Mesodermal cell (in vitro differentiated cells): ENCODE results near the gene MRPL30. TPM values are rescaled to one million over a fixed set of nuclear protein-coding genes. Genes with fewer than 3 reads are reported as not detected.
A peak's percentile ranks its signal among the peaks of the same experiment; 100 is the strongest.
"Not testable (repeated sequence)": the region's sequence is repeated elsewhere in the genome, so short reads cannot be mapped to it uniquely, and the experiment has no call there.

Experiments used
- H3K27ac ChIP-seq: 2 replicates; pipeline ENCODE4 v1.7.0; 2013; ENCODE audit warnings: mild to moderate bottlenecking, low read depth, low read length, moderate library complexity; ENCODE audit not compliant: severe bottlenecking
- H3K36me3 ChIP-seq: 2 replicates; pipeline ENCODE4 v1.7.1; 2013; ENCODE audit warnings: mild to moderate bottlenecking, low read length, moderate library complexity; ENCODE audit not compliant: control insufficient read depth, insufficient read depth
- H3K4me1 ChIP-seq: one replicate; pipeline ENCODE4 v1.7.1; 2013; ENCODE audit warnings: mild to moderate bottlenecking, low read length; ENCODE audit not compliant: insufficient read depth, control insufficient read depth, poor library complexity, severe bottlenecking
- H3K4me3 ChIP-seq: 2 replicates; pipeline ENCODE4 v1.7.0; 2013; ENCODE audit warnings: low read length, control low read depth, mild to moderate bottlenecking; ENCODE audit not compliant: insufficient read depth, poor library complexity, severe bottlenecking; ENCODE audit errors: extremely low read depth
- H3K9me3 ChIP-seq: 2 replicates; pipeline ENCODE4 v1.7.1; 2013; ENCODE audit warnings: mild to moderate bottlenecking, low read length, moderate library complexity; ENCODE audit not compliant: control insufficient read depth
- WGBS, 2 experiments: methylation state at CpG; one replicate each; pipeline ENCODE4 v1.1.5; 2013; ENCODE audit warnings: missing lambda C conversion rate in 2 of 2; ENCODE audit not compliant: insufficient coverage in 2 of 2; 5-methylcytosine and 5-hydroxymethylcytosine counted together
- polyA plus RNA-seq, 2 experiments: library from polyadenylated mRNA; stranded (reverse); fragments of 50-300 nt; gene quantifications; one replicate each; pipeline ENCODE4 v1.2.3, GENCODE V29; 2013

Gene MRPL30
- polyA plus RNA-seq (2013, experiment 1 of 2) = 40.2 TPM
- polyA plus RNA-seq (2013, experiment 2 of 2) = 46.4 TPM

GRCh38 chr2:99180755-99181623, at the start of gene MRPL30, which contains the start of gene MITD1:
MRPL30 (plus strand) TSS chr2:99181184; CDS start chr2:99186204, 5,020 bp downstream.
MITD1 (minus strand) TSS chr2:99181058; CDS start chr2:99180981, 77 bp downstream.
- Histone ChIP-seq H3K36me3 (peaks cover 5% of the 10 kb centered on the region), H3K27ac (peak within 1 kb of the TSS; percentile 78), H3K4me1 (peaks cover 7% of the 10 kb centered on the region), H3K4me3 (peak within 1 kb of the TSS; percentile 87), H3K9me3 (no peaks in the 10 kb centered on the region)
- 0% methylated on average over 30 to 32 of the region's 39 CpGs for WGBS, 2 experiments

DNA sequence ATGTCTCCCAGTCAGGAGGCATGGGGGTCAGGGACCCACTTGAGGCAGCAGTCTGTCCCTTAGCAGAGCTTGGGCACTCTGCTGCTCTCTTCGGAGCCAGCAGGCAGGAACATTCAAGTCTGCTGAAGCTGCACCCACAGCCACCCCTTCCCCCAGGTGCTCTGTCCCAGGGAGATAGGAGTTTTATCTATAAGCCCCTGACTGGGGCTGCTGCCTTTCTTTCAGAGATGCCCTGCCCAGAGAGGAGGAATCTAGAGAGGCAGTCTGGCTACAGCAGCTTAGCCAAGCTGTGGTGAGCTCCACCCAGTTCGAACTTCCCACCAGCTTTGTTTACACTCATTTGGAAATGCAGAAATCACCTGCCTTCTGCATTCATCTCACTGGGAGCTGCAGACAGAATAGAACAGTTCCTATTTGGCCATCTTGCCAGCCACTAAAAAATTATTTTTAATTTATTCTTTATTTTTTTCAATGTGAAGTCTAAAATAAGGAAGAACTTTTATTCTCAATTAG, 45.9 kb upstream of the MRPL30 start:
- H3K9me3 ChIP-seq, H3K4me3 ChIP-seq, H3K4me1 ChIP-seq, H3K36me3 ChIP-seq, H3K27ac ChIP-seq: not testable (repeated sequence)
- WGBS, 2 experiments = 80% methylated on average over 1 of the region's 2 CpGs; no CpG with 5 or more reads in 1 of the 2 experiments

- no peak overlapping the region for H3K27ac ChIP-seq
- H3K4me3 ChIP-seq = no peak overlapping the region
- H3K36me3 ChIP-seq = no peaks in the 10 kb centered on the region
- 90 to 100% methylated on average over 1 to 3 of the region's 4 CpGs for WGBS, 2 experiments
- peaks cover 6% of the 10 kb centered on the region for H3K4me1 ChIP-seq
- no peaks in the 10 kb centered on the region for H3K9me3 ChIP-seq
These were observed 42.0 kb upstream of the MRPL30 start for GRCh38 chr2:99139003-99139402.

GRCh38 chr2:99140056-99140859, 40.7 kb upstream of the MRPL30 start:
- peak overlapping the region; percentile 71 for H3K4me3 ChIP-seq
- peaks cover 6% of the 10 kb centered on the region for H3K4me1 ChIP-seq
- no peaks in the 10 kb centered on the region for H3K36me3 ChIP-seq
- no peaks in the 10 kb centered on the region for H3K9me3 ChIP-seq
- H3K27ac ChIP-seq = no peak overlapping the region
- 7 to 14% methylated on average over 7 to 10 of the region's 17 CpGs for WGBS, 2 experiments

DNA sequence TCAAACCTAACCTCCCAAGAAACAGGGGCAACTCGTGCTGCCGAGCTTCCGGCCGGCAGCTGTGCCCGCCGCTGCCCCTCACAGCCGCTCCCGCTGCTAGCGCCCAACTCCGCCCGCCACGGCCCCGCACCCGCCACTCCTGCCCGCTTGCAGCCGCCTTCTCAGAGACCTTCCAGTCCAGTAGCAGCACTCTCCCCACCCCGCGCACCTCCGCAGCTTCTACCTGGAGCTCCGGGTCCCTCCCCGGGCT, 40.2 kb upstream of the MRPL30 start:
- H3K4me3 ChIP-seq = peak overlapping the region; percentile 71
- H3K27ac ChIP-seq = no peak overlapping the region
- H3K4me1 ChIP-seq = peaks cover 6% of the 10 kb centered on the region
- no peaks in the 10 kb centered on the region for H3K36me3 ChIP-seq
- WGBS, 2 experiments = 0% methylated on average over 15 to 21 of the region's 21 CpGs
- no peaks in the 10 kb centered on the region for H3K9me3 ChIP-seq

DNA sequence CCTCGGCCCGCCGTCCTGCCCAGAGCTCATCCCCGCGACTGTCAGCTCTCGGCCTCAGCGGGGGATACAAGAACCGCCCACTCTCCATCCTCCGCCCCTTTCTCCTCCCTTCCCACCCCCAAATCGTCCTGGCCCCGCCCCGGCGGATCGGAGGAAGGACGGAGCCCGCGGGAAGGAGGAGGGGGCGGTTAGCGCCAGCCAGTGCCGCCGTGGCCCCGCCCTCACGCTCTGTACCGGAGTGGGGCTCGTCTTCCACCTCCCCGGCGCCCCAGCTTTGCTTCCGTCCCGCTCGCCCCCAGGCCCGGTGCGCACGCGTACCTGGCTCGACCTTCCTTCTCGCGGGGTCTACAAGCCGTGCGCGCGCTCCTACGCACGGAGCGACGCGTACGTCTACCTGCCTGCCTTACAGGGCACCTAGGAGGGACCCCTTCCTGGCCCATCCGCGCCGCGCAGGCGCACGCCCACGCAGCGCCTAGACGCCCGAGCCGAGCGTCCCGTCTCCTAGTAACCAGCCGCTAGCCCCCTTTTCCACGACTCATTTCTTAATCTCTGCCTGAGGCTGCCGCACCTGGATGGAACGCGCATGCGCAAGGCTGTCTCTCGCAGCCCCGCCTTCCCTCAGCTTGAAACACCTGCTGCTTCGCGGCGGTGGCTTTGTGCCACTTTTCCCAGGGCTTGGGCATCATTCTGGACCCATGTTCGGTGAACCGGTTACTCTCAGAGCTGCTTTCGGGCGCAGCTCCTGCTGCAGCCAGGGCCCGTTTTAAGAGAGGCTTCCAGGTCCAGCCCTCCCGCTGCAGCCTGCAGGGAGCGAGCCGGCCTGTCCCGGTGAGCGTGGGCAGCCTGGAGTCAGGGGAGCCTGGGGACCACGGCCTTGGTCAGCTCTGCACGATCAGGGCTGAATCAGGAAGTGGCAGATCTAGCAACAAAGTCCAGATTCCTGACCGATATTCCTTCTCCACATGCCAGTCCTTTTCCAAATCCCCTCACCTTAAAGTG, 39.6 kb upstream of the MRPL30 start, which contains the start of gene C2orf15:
Gene C2orf15, plus strand, starts transcription at position 598 of the 999 bp plus-strand sequence. CDS start 8,852 bp downstream, outside the sequence.
- Histone ChIP-seq H3K36me3 (no peaks in the 10 kb centered on the region), H3K4me1 (peaks cover 6% of the 10 kb centered on the region), H3K27ac (peak within 1 kb of the TSS; percentile 25), H3K4me3 (peak within 1 kb of the TSS; percentile 71), H3K9me3 (no peaks in the 10 kb centered on the region)
- 0 to 1% methylated on average over 59 to 61 of the region's 84 CpGs for WGBS, 2 experiments

GRCh38 chr2:99150706-99151105, 30.3 kb upstream of the MRPL30 start:
- WGBS, 2 experiments = 100% methylated on average over 1 of the region's 1 CpG; no CpG with 5 or more reads in 1 of the 2 experiments
- Histone ChIP-seq H3K4me1 (peaks cover 2% of the 10 kb centered on the region), H3K9me3 (no peaks in the 10 kb centered on the region), H3K36me3 (no peaks in the 10 kb centered on the region), H3K4me3 (no peak overlapping the region), H3K27ac (no peak overlapping the region)

GRCh38 chr2:99152199-99152895, 28.6 kb upstream of the MRPL30 start:
- Histone ChIP-seq H3K36me3 (peaks cover under 1% of the 10 kb centered on the region), H3K9me3 (no peaks in the 10 kb centered on the region), H3K27ac (no peak overlapping the region), H3K4me1 (peaks cover 5% of the 10 kb centered on the region), H3K4me3 (no peak overlapping the region)
- WGBS, 2 experiments = 89 to 91% methylated on average over 6 to 7 of the region's 7 CpGs

DNA sequence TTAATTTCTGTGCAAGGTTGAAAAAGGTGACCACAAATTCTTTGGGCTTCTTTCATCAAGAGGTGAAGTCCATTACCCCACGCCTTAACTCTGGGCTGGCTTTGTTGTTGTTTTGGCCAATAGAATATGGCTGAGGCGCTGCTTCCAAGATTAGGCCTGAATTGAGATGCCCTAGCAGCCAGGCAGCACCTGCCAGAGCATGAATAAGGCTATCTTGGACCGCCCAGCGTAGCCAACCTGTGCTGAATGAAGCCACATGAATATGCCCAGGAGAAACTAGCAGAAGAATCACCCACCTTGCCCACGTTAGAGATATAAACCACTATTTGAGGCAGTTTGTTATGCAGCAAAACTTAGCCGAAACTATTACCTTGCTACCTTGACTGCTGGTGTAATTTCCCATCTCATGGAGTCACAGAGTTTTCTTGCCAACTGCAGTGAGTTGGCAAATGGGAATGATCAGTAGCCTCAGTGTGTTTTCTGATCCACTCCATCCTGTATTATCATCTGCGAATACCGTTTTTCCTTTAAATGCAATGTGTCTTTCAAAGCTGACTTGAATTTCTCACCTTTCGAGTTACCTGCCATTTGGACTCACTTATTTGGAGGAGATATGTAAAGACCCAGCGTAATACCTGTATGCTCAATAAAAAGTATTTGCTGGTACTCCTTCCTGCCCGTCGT, 26.9 kb upstream of the MRPL30 start:
- H3K36me3 ChIP-seq = peaks cover 12% of the 10 kb centered on the region

More for the DNA sequence above, 26.9 kb upstream of the MRPL30 start:
- H3K4me3 ChIP-seq = peak overlapping the region; percentile 67
- 57 to 61% methylated on average over 11 of the region's 12 CpGs for WGBS, 2 experiments
- no peaks in the 10 kb centered on the region for H3K9me3 ChIP-seq
- no peak overlapping the region for H3K27ac ChIP-seq
- peaks cover 5% of the 10 kb centered on the region for H3K4me1 ChIP-seq
